T-helper 22 cell (primary cell): Measurements from ENCODE around the gene GCC1.
A peak's percentile ranks its signal among the peaks of the same experiment; 100 is the strongest.

Source experiments
- DNase-seq: peaks from one replicate; pipeline ENCODE4 v3.0.0-alpha.2; 2020; ENCODE audit warnings: low read depth

Gene GCC1, protein sequence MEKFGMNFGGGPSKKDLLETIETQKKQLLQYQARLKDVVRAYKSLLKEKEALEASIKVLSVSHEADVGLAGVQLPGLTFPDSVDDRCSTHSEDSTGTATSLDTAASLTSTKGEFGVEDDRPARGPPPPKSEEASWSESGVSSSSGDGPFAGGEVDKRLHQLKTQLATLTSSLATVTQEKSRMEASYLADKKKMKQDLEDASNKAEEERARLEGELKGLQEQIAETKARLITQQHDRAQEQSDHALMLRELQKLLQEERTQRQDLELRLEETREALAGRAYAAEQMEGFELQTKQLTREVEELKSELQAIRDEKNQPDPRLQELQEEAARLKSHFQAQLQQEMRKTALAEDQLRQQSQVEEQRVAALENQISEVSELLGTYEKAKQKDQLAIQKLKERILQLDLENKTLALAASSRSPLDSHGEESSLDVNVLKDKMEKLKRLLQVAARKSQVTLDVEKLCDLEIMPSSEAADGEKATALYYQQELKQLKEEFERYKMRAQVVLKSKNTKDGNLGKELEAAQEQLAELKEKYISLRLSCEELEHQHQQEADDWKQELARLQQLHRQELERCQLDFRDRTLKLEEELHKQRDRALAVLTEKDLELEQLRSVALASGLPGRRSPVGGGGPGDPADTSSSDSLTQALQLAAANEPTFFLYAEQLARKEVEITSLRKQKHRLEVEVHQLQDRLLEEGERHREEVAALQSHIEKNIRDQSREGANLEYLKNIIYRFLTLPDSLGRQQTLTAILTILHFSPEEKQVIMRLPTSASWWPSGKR

GRCh38 chr7:127585044-127585953, at the start of gene GCC1:
GCC1 (minus strand) TSS chr7:127585596; CDS start chr7:127585182, 414 bp downstream.
- peak; percentile 79 for DNase-seq

DNA sequence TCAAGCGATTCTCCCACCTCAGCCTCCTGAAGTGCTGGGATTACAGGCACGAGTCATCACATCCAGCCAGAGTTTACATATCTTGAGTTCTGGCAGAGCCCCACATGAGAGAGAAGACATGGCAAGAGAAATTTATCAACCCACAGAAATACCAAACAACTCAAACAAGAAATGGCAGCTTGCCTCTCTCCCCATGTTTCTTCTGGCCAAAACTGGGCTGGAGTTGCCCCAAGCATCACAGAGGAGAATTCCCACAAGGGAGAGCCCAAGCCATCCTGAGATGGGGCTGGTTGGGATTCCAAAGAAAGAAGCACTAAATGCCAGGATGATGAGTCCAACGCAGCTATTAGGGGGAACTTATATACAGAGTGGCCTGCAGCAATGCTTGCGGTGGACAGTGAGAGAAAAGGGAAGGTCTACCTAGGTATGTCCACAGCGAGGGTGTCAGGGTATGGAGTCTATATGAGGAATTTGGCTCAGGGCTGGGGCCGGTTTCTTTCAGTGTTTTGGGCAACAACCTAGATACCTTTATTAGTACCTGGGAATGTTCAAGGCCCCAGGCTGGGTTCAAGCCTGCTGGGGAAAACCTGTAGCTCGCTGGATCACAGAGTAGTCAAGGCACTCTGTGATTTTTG, 47.0 kb upstream of the GCC1 start:
- no peak for DNase-seq

- no peak for DNase-seq
These were observed 44.0 kb upstream of the GCC1 start for GRCh38 chr7:127629268-127629854.

- DNase-seq = no peak
These were observed 43.0 kb upstream of the GCC1 start for GRCh38 chr7:127628445-127628844.

- no peak for DNase-seq
These were observed 39.9 kb upstream of the GCC1 start for GRCh38 chr7:127625331-127625730.

- DNase-seq = no peak
These were observed 35.2 kb upstream of the GCC1 start for GRCh38 chr7:127620406-127621233.

GRCh38 chr7:127619681-127620405, 34.4 kb upstream of the GCC1 start:
- no peak for DNase-seq

DNA sequence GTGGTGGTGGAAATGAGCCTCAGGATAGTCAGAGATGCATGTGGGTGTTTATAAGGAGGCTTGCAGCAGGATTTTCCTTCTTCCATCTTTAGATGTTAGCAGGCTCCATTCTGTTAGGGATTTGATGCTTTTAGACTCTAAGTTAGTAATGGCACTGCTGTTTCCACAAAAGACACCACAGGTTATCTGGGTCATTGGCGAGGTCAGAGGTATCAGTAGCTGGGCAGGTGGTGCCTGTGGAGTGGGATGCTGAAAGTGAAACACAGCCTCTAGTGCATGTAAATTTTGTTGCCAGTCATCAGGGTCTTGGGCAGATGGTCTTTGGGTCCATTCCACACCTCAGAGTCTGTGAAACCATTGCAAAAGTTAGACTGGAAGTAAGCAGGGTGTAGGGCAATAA, 33.4 kb upstream of the GCC1 start:
- DNase-seq = no peak

DNA sequence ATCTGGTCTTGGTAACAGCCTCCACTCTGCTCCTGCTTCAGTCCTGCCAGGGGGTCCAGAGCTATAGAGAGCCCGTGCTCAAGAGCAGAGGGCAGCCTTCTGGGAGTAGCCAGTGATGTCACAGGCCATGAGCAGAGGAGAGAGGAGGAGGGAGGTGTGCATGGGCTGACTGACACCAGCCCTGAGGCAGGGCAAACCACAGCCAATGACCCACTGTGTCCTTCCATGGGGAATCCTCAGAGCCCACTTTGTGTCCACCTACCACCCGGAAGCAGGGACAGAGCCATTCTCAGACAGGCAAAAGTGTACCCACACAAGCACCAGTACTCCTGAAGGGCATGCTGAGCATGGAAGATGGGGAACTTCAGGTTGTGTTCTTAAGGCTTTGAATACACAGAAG, 32.6 kb upstream of the GCC1 start, which contains the start of gene PAX4:
Gene PAX4, minus strand, starts transcription at position 101 of the 400 bp plus-strand sequence. CDS start 2,214 bp downstream, outside the sequence.
- DNase-seq = no peak

GRCh38 chr7:127616724-127617123, 31.3 kb upstream of the GCC1 start:
- no peak for DNase-seq

- no peak for DNase-seq
These were observed 26.9 kb upstream of the GCC1 start for GRCh38 chr7:127612263-127612662.

DNA sequence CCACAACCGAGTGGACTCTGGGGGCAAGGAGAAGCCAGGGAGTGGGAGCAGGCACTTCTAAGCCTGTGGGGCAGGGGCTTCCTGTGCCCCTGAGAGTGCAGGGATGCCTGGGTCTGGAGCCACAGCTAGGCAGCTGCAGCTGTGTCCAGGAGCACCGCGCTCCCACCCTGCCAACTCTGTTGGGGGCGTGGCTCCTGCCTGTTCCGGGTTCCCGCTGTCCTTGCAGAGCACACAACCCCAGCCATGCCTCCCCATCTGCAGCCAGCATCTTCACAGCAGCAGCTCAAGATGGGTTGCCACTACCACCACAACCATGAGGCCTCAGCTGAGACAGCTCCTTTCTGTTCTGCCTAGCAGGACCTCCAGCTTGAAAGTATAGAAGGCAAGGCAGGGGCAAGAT, 23.9 kb upstream of the GCC1 start:
- no peak for DNase-seq

DNA sequence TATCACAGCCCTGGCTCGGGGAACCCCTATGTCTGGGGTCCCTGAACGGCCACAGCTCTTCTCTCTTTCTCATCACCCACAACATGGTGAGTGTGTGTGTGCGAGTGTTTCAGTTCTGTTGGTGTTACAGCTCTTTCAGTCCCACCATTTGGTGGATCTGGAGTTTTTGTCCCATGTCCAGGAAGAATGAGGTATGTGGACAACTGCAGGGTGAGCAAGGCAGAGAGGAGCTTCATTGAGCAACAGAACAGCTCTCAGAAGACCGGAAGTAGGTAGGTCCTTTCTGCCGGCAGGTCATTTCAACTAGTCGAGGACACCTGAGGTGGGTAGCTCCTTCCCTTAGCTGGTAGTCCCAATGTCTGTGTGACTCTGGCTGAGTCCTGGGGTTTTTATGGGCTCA, 23.1 kb upstream of the GCC1 start:
- no peak for DNase-seq

DNA sequence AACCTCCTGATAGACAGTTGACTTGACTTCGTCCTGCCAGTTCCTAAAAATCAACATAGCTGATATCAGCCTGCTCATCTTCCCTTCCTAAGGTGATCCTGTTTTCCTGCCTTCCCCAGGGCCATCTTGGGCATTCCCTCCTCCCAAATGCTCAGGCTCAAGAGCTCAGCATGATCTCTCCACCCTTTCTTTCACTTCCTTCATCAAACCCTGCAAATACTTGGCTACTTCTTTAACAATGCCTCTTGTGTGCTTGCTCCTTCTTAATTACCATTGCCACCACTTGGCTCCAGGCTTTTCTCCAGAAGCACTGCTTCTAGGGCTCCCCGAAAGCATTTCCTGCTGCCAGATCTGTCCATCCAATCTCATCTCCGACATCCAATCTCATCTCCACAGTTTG, 15.5 kb upstream of the GCC1 start:
- DNase-seq = no peak

- DNase-seq = no peak
These were observed 12.9 kb upstream of the GCC1 start for GRCh38 chr7:127598318-127598717.

DNA sequence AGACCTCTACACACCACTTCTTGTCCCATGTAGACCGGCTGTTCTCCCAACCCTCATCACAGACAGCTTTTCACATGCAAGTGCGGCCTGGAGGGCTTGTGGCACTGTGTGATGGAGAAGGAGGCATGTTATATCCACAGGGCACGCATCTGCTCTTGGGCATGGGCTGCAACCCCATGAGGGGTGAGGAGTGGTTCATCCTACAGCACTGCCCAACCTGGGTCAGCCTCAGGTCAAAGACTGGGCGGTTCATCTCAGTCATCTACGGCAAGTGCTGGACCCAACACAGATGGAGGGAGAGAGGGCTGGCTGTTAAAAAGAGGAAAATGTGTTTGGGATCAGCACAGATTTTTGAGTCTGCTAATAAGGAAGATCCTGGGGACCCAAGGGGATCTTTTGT, 10.3 kb upstream of the GCC1 start:
- no peak for DNase-seq

- DNase-seq = no peak
These were observed 9.1 kb upstream of the GCC1 start for GRCh38 chr7:127594490-127594889.

GRCh38 chr7:127592550-127592949, 7.2 kb upstream of the GCC1 start:
- DNase-seq = no peak

- no peak for DNase-seq
These were observed 6.2 kb upstream of the GCC1 start for GRCh38 chr7:127591591-127591990.

DNA sequence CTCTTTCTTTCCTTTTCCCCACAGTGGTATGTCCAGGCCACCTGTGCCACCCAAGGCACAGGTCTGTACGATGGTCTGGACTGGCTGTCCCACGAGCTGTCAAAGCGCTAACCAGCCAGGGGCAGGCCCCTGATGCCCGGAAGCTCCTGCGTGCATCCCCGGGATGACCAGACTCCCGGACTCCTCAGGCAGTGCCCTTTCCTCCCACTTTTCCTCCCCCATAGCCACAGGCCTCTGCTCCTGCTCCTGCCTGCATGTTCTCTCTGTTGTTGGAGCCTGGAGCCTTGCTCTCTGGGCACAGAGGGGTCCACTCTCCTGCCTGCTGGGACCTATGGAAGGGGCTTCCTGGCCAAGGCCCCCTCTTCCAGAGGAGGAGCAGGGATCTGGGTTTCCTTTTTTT, 5.8 kb upstream of the GCC1 start:
- no peak for DNase-seq
